Femur (tissue), 1 donor: ENCODE results near the gene ZMYND12.

Experiments used
- DNase-seq: peaks from one replicate; pipeline ENCODE4 v3.0.0-alpha.2; 2017

Gene ZMYND12

DNA sequence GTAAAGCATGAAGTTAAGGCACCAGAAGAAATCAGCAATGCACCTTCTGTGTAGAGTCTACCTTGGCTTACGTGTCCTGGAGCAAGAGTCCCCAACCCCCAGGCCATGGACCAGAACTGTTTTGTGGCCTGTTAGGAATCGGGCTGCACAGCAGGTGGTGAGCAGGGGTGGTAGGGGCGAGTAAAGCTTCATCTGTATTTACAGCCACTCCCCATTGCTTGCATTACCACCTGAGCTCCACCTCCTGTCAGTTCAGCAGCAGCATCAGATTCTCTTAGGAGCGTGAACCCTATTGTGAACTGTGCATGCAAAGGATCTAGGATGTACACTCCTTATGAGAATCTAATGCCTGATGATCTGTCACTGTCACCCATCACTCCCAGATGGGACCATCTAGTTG is 21.5 kb downstream of the ZMYND12 start:
- no peak for DNase-seq

- DNase-seq = peak; percentile 28
Observed at GRCh38 chr1:42433369-42433768, 22.5 kb downstream of the ZMYND12 start.

DNA sequence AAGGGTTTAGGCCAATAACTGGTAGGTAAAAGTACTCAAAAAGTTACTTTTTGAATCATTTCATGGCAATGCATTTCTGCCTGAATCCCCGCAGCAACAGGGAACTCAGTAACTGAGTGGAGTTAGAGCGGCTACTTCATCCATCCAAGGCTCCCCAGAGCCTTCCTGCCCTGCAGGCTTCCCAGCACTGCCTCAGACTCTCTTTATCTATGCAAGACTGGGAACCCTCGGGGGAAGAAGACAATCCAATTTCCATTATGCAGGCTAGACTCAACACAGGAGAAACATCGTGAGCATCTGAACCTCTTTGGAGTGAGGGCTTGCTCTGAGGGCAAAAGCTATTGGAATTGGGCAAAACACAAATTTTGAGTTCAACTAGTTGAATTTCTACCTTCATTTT is 23.1 kb downstream of the ZMYND12 start:
- DNase-seq = no peak

DNA sequence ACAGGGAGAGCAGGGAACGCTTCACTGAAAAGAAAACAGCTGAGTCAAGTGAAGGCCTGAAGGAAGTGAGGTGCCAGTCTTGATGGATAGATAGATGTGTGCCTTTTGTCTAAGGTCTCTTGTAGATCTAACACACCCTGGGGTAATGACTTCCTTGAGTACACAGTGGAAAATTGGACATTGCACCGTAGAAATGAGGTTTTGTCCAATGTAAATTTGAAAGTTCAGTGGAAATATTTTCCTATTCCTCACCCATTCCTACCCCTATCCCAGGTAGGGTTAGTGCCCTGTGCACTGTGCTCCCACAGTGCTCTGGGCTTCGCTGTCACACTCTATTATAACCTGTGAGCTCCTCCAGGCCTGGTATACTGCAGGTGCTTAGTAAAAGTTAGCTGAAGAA is 24.3 kb downstream of the ZMYND12 start:
- DNase-seq = no peak

DNA sequence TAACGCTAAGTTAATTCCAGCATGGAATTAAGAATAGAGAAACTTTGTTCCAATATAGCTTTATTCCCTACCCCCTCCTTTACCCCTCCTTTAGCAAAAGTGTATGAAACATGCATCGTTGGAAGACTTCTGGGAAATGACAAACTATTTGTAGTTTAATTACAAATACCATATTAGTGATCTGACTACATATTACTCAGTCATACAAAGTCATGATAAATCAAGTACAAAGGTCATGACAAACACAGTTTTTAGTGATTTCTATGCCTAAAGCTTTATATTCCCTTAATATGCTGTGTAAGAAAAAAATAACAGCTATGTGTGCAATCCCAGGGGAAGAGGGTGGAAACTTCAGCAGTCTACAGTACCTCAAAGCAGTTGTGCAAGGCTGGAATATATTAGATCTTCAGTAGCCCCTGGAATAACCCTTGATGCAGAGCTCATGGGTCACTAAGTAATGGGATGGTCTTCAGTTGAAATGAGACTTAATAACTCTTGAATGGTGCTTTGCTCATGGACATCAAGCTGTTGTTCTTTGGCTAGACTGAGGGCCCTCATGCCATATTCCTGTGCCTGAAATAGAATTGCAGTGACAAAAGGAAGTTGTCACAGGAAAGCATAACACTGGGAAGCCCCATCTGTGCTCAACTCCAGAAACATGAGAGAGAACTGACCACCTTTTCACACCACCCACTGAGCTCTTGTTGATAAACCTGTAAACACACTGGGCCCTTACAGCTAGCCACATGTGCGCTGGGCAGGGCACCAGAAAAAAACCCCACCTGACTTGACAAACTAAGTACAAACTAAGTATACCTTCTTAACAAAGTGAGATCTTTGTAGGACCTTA is 25.3 kb downstream of the ZMYND12 start:
- DNase-seq = no peak

DNA sequence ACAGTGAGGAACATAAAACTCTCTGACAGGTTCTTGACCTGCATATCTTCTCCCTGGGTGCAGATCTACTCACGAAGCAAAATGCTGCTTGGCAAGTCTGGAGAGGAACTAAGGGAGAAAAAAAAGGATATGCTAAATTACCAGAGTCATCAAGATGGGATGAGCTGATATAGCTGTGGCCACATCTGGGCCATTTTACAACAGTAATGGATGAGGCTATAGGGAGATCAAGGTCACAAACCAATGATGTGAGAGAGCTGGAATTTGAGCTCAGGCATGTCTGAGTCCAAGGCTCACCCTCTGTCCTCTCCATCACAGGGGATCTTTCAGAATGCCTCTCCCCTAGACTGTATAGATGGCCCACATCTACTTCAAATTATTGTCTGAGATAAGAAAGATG is 26.2 kb downstream of the ZMYND12 start:
- no peak for DNase-seq

DNA sequence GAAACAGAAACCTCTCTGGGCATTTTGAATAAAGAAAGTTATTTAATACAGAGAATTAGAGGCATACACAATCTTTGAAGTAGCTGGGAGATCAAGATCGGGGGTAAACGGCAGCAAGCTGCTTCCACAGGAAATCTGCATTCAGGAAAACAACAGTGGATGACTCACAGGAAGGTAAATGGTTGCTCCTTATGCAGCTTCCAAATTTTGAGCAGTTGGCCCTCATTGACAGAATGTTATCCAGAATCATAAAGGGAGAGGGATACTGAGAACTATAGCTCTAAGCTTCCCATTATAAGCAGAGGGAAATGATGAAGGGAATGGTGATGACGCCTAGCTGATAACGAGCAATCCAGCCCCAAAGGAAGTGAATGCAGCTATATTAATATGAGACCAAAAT is 28.6 kb downstream of the ZMYND12 start:
- no peak for DNase-seq

GRCh38 chr1:42424201-42424600 is 31.6 kb downstream of the ZMYND12 start:
- no peak for DNase-seq

GRCh38 chr1:42423681-42424080 is 32.1 kb downstream of the ZMYND12 start:
- no peak for DNase-seq

GRCh38 chr1:42422737-42423136 is 33.1 kb downstream of the ZMYND12 start:
- DNase-seq = no peak

DNA sequence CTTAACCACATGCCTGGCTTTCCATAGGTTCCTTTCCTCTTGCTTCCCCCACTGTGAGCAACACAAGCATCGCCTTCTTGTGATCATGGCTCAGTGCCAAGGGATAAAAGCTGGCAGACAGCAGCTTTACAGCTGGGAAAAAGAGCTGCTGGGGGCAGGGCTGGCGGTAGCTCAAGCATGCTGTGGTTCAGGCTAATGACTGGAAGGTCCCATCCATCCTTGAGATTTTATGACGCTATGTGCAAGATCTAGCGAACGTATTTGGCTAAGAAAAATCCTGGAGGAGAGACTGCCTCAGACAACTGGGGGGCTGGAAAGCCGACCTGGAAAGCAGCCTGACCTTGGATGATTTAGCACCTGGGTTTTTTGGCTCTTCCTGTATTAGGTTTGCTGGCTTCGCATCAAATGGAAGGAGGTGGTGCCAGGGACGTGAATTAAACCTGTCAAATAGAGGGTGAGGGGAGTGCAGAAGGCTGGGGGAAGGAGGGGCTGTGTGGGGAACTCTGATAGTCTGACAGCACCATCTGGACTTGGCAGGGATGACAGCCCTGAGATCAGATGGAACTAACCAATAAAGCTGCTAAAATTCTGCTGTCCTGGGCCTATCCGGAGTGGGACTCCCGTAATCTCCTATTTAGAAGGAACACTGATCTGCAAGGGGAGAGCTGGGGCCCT is 34.8 kb downstream of the ZMYND12 start:
- peak; percentile 92 for DNase-seq

GRCh38 chr1:42420121-42420520 is 35.7 kb downstream of the ZMYND12 start:
- DNase-seq = peak; percentile 25

DNA sequence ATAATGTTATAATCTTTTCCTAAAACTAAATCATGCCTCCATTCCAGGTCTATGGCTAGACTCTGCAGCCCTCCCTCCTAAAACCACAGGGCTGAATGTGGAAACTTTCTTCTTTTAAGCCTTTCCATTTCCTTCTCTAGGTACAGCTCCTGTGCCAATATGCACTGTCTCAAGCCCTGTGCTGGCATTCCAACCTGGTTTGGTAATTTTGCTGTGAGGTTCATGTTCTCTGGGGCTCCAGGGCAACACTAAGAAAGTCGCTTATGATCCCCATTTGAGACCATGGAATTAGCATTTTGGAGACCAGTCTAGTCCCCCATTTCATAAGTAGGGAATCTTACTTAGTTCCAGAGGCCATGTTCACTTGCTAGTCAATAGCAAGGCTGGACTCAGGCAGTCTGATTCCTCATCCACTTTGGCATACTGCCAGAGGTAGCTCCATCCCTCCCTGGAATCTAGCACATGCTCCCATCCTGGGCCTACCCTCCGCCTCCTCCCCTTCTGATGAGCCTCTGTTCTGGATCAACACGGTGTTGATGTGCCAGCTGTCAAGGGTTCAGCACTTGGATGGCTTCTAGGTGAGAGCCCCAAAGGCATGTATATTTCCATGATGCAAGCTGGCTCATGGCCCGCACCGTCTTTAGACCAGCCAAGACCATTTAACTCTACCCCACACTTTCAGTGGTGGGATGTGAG is 36.5 kb downstream of the ZMYND12 start:
- DNase-seq = peak; percentile 89

DNA sequence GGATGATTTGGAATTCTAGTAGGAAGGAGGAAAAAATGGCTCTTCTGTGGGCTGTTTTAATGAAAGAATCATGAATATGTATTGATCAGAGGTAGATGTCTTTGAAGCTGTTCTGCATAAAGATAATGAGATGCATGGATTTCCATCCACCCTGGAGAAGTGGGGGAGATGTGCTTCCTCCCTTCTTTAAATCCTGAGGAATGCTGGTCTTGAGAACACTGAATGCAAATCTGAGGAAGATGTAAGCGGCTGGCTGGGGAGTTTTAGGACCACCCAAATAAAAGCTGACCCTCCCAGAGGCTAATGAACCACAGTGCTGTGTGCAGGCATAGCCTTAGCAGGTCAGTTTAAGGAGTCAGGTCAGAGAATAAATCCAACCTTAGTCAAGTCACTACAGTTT is 37.3 kb downstream of the ZMYND12 start:
- DNase-seq = no peak

DNA sequence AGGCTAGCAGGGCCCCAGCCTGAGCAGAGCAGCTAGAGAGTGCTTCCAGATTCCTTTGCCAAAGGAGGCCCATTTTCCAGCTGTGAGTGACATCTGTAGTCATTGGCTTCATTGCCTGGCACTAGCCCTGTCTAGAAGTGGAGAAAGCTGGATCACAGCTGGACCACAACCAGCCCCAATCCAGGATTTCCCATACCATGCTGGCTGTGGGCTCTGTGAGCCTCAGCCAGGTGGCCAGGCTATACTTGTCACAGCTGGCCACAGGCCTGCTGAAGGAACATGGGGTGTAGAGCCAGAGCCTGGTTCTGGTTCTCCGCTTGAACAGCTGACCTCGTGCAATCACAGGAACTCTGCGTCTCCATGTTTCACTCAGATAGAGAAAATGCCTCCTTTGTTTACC is 38.7 kb downstream of the ZMYND12 start:
- peak; percentile 76 for DNase-seq

- peak; percentile 33 for DNase-seq
Observed at GRCh38 chr1:42414551-42415496, 41.0 kb downstream of the ZMYND12 start.

- no peak for DNase-seq
Observed at GRCh38 chr1:42403880-42404400, 51.9 kb downstream of the ZMYND12 start.

DNA sequence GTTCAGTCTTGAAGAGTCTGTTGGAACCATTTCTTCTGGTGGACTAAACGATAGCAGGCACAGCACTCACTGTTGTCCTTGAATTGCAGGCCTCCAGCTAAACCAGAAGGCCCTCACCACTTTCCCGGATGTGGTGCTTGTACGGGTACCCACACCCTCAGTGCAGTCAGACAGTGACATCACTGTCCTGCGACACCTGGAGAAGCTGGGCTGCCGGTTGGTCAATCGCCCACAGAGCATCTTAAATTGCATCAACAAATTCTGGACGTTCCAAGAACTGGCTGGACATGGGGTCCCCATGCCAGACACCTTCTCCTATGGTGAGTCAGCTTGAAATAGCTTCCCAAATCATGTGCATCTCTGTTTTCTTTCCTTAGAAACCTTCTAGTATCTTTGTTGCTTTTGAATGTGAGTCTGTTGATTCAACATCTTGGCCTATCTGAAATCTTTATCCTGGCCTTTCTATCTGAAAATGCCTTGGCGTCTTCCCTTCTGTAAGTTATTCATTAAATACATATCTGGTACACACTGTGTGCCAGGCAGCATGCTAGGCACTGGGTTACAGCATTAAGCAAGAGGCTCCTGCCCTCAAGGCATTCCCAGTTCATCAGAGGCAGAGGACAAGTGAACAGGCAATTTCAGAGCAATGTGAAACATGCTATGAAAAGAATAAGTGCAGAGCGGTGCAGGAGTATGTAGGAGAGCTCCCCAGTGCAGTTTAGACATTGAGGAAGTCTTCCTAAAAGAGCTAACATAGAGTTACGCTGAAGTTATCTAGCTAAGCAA is 56.3 kb downstream of the ZMYND12 start:
- DNase-seq = no peak

- DNase-seq = no peak
Observed at GRCh38 chr1:42392967-42393848, 62.6 kb downstream of the ZMYND12 start.

DNA sequence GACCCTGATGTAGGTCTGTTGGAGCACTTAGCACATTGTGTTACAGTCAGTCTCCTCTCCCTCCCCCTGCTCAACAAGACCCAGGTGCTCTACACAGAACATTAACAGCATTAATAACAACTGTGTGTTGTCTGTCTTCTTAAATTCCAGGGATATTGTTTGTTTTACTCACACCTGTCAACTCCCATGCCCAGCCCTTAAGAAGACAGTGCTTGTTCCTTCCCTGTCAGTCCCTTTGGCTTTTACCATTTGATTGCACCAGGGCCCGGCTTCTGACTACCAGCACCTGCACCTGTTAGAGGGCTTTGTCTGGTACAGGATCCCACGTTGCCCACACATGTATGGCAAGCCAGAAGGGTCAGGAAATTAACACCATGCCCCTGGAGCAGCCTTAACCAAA is 63.6 kb downstream of the ZMYND12 start:
- no peak for DNase-seq
